T-helper 1 cell treated with Interleukin-12 subunit alpha and Interleukin-12 subunit beta and Interleukin-4 antibody, amounts not matched to agents 30 ng/mL and 1 ng/mL, for 36 hours (primary cell): Measurements from ENCODE around the gene PRR27. TPM values are rescaled to one million over a fixed set of nuclear protein-coding genes. Genes with fewer than 3 reads are reported as not detected.
"Not testable (repeated sequence)": the region's sequence is repeated elsewhere in the genome, so short reads cannot be mapped to it uniquely, and the experiment has no call there.

ENCODE experiments used
- intact Hi-C: fragments of 100-400 bp; cut with micrococcal nuclease; formaldehyde crosslinking; loops from one replicate; pipeline ENCODE4 v1.15.1; 2024
- total RNA-seq: library from RNA; stranded (reverse); gene quantifications from 2 replicates; pipeline ENCODE4 v1.2.3, GENCODE V29; 2022

PRR27 gene
- total RNA-seq, 1 donor from 2014 or later, result not detected

- intact Hi-C loops, result no loop called here
These were observed 42.8 kb downstream of the PRR27 start for GRCh38 chr4:70196857-70197256.

GRCh38 chr4:70197842-70198241 lies 43.8 kb downstream of the PRR27 start:
- intact Hi-C loops, result no loop called here

- intact Hi-C loops, result no loop called here
These were observed 49.6 kb downstream of the PRR27 start for GRCh38 chr4:70203601-70204000.

- intact Hi-C loops, result not testable (repeated sequence)
These were observed 58.7 kb downstream of the PRR27 start for GRCh38 chr4:70212752-70213151.

Other genes with a start within 250 kb of the PRR27 start
- gene CSN1S1, start 223.2 kb upstream of the PRR27 start, total RNA-seq, result not detected in 2 replicates
- gene CSN2, start 188.5 kb upstream of the PRR27 start, total RNA-seq, result not detected in 2 replicates
- not detected in 2 replicates for gene STATH, start 158.3 kb upstream of the PRR27 start, total RNA-seq
- gene HTN3, start 125.8 kb upstream of the PRR27 start, total RNA-seq, result not detected in 2 replicates
- gene HTN1, start 103.8 kb upstream of the PRR27 start, total RNA-seq, result not detected in 2 replicates
- not detected in 2 replicates for gene ODAM, start 41.5 kb downstream of the PRR27 start, total RNA-seq
- not detected in 2 replicates for gene FDCSP, start 71.9 kb downstream of the PRR27 start, total RNA-seq
- not detected in 2 replicates for gene CSN3, start 88.4 kb downstream of the PRR27 start, total RNA-seq
- gene CABS1, start 180.7 kb downstream of the PRR27 start, total RNA-seq, result not detected in 2 replicates
- gene SMR3A, start 206.5 kb downstream of the PRR27 start, total RNA-seq, result not detected in 2 replicates
- gene SMR3B, start 228.9 kb downstream of the PRR27 start, total RNA-seq, result not detected in 2 replicates
- not detected in 2 replicates for gene OPRPN, start 243.7 kb downstream of the PRR27 start, total RNA-seq